Breast epithelium (tissue), 4 donors: ENCODE measurements around the gene CYTH3. TPM values are rescaled to one million over a fixed set of nuclear protein-coding genes. Genes with fewer than 3 reads are reported as not detected.
A peak's percentile ranks its signal among the peaks of the same experiment; 100 is the strongest.

ENCODE experiments used
- DNase-seq, 2 donors: peaks; one replicate each; pipeline ENCODE4 v3.0.0-alpha.2; 2019; ENCODE audit warnings: low spot score in 2 of 2
- H3K27ac ChIP-seq, 2 donors: fragments of 200-600 bp; sonication (generic) in 1 of 2; one replicate each; pipeline ENCODE4 v1.5.1; 2016 to 2019; ENCODE audit warnings: mild to moderate bottlenecking in 1 of 2
- H3K27me3 ChIP-seq, 2 donors: fragments of 200-600 bp; sonication (generic) in 1 of 2; one replicate each; pipeline versions ENCODE4 v1.5.1 to v1.6.0; 2017 to 2019; ENCODE audit warnings: control low read depth in 1 of 2, mild to moderate bottlenecking in 1 of 2
- H3K36me3 ChIP-seq: fragments of 200-600 bp; one replicate; pipeline ENCODE4 v1.5.1; 2019
- H3K4me1 ChIP-seq, 2 donors: fragments of 200-600 bp; sonication (generic); one replicate each; pipeline ENCODE4 v1.5.1; 2016 to 2019; ENCODE audit warnings: control low read depth in 1 of 2
- H3K4me3 ChIP-seq, 3 donors: fragments of 200-600 bp; sonication (generic); 1 replicate in 2 of 3; 2 replicates in 1 of 3; pipeline ENCODE4 v1.5.1; 2016 to 2019; ENCODE audit warnings: mild to moderate bottlenecking in 3 of 3, moderate library complexity in 2 of 3
- H3K9me3 ChIP-seq, 2 donors: fragments of 200-600 bp; sonication (generic) in 1 of 2; one replicate each; pipeline ENCODE4 v1.5.1; 2016 to 2019; ENCODE audit warnings: control low read depth in 1 of 2
- CTCF ChIP-seq, 3 donors: fragments of 450-650 bp; IDR thresholded peaks; one replicate each; pipeline ENCODE4 v1.5.1; 2016 to 2017; ENCODE audit warnings: antibody characterized with exemption in 3 of 3, mild to moderate bottlenecking in 3 of 3, moderate library complexity in 3 of 3
- POLR2A ChIP-seq: fragments of 450-650 bp; IDR thresholded peaks from one replicate; pipeline ENCODE4 v1.6.1; 2016; ENCODE audit warnings: antibody characterized with exemption, mild to moderate bottlenecking, moderate library complexity
- POLR2AphosphoS5 ChIP-seq, 3 donors: sonication (generic); formaldehyde crosslinking; IDR thresholded peaks; one replicate each; pipeline ENCODE4 v1.6.1; 2017; ENCODE audit warnings: antibody characterized with exemption in 3 of 3
- intact Hi-C: fragments of 100-400 bp; cut with DNase I; formaldehyde crosslinking; loops from one replicate; pipeline ENCODE4 v1.15.1; 2023; ENCODE audit warnings: low total_unique reads
- total RNA-seq, 3 donors: library from RNA; depleted of rRNA; stranded (reverse); fragments of >200 nt; gene quantifications; one replicate each; pipeline ENCODE4 v1.1.0, GENCODE V29; 2016

CYTH3 gene
- total RNA-seq, 3 donors from 2014 or later: 23.6 to 46.4 (median 33.4) TPM

- H3K4me1 ChIP-seq: no peaks in the 10 kb centered on the region
- no peak for DNase-seq
- no peak for TF ChIP-seq POLR2AphosphoS5 (IDR thresholded peaks at IDR 0.05)
- no peak for TF ChIP-seq POLR2A
- TF ChIP-seq CTCF (IDR thresholded peaks at IDR 0.05): no peak
- H3K36me3 ChIP-seq: peaks cover 7% of the 10 kb centered on the region
- H3K9me3 ChIP-seq: no peaks in the 10 kb centered on the region
- H3K4me3 ChIP-seq: no peak overlapping the region
- intact Hi-C loops: loop anchor here (10.0 kb wide), 1 partner anchor 148 kb away; no protein-coding TSS in a partner anchor
- H3K27me3 ChIP-seq: no peaks in the 10 kb centered on the region
- no peak overlapping the region for H3K27ac ChIP-seq
These were observed 106.0 kb downstream of the CYTH3 start for GRCh38 chr7:6166443-6166891.

- TF ChIP-seq POLR2A (no peak), POLR2AphosphoS5 (IDR thresholded peaks at IDR 0.05) (no peak), CTCF (IDR thresholded peaks at IDR 0.05) (no peak)
- Histone ChIP-seq H3K36me3 (peaks cover 7% of the 10 kb centered on the region), H3K9me3 (no peaks in the 10 kb centered on the region), H3K27ac (no peak overlapping the region), H3K4me1 (no peaks in the 10 kb centered on the region), H3K27me3 (no peaks in the 10 kb centered on the region), H3K4me3 (no peak overlapping the region)
- no peak for DNase-seq
- intact Hi-C loops: loop anchor here (10.0 kb wide), 1 partner anchor 149 kb away; no protein-coding TSS in a partner anchor
These were observed 106.7 kb downstream of the CYTH3 start for GRCh38 chr7:6165521-6166320.

- intact Hi-C loops: loop anchor here (10.0 kb wide), 1 partner anchor 150 kb away; no protein-coding TSS in a partner anchor
- DNase-seq: peak in 1 of 2 donors; percentile 49
- Histone ChIP-seq H3K4me3 (no peak overlapping the region), H3K9me3 (no peaks in the 10 kb centered on the region), H3K27me3 (no peaks in the 10 kb centered on the region), H3K36me3 (peaks cover 7% of the 10 kb centered on the region), H3K4me1 (no peaks in the 10 kb centered on the region), H3K27ac (no peak overlapping the region)
- no peak for TF ChIP-seq POLR2A
- no peak for TF ChIP-seq CTCF (IDR thresholded peaks at IDR 0.05)
- no peak for TF ChIP-seq POLR2AphosphoS5 (IDR thresholded peaks at IDR 0.05)
These were observed 107.3 kb downstream of the CYTH3 start for GRCh38 chr7:6165075-6165474.

- peak in 1 of 2 donors; percentile 36 for DNase-seq
- Histone ChIP-seq H3K36me3 (peaks cover 7% of the 10 kb centered on the region), H3K9me3 (no peaks in the 10 kb centered on the region), H3K27me3 (no peaks in the 10 kb centered on the region), H3K4me1 (no peaks in the 10 kb centered on the region), H3K4me3 (no peak overlapping the region), H3K27ac (no peak overlapping the region)
- no peak for TF ChIP-seq CTCF (IDR thresholded peaks at IDR 0.05)
- TF ChIP-seq POLR2AphosphoS5 (IDR thresholded peaks at IDR 0.05): no peak
- no peak for TF ChIP-seq POLR2A
- intact Hi-C loops: loop anchor here (10.0 kb wide), 1 partner anchor 150 kb away; no protein-coding TSS in a partner anchor
These were observed 107.9 kb downstream of the CYTH3 start for GRCh38 chr7:6164491-6164890.

- intact Hi-C loops: loop anchor here (10.0 kb wide), 1 partner anchor 151 kb away; no protein-coding TSS in a partner anchor
- H3K27ac ChIP-seq: no peak overlapping the region
These were observed 108.4 kb downstream of the CYTH3 start for GRCh38 chr7:6164010-6164409.

More at GRCh38 chr7:6164010-6164409, 108.4 kb downstream of the CYTH3 start:
- no peak overlapping the region for H3K4me3 ChIP-seq
- H3K27me3 ChIP-seq: no peaks in the 10 kb centered on the region
- TF ChIP-seq CTCF (IDR thresholded peaks at IDR 0.05) (no peak), POLR2A (no peak), POLR2AphosphoS5 (IDR thresholded peaks at IDR 0.05) (no peak)
- peaks cover 7% of the 10 kb centered on the region for H3K36me3 ChIP-seq
- DNase-seq: no peak
- no peaks in the 10 kb centered on the region for H3K4me1 ChIP-seq
- no peaks in the 10 kb centered on the region for H3K9me3 ChIP-seq
